Activated CD4-positive, alpha-beta T cell treated with anti-CD3 and anti-CD28 coated beads, Interleukin-2, amount 10 ng/mL, durations not matched to agents 24 days and 14 days (primary cell): ENCODE data around the gene LRP1-AS. TPM values are rescaled to one million over a fixed set of nuclear protein-coding genes. Genes with fewer than 3 reads are reported as not detected.

ENCODE experiments used
- DNase-seq: peaks from one replicate; pipeline ENCODE4 v3.0.0; 2022
- H3K27ac Mint-ChIP-seq: one replicate; pipeline ENCODE4 v1.8.0; 2022; ENCODE audit warnings: mild to moderate bottlenecking, mixed read lengths
- H3K27me3 Mint-ChIP-seq: one replicate; pipeline ENCODE4 v1.8.0; 2022; ENCODE audit warnings: mixed read lengths
- H3K36me3 Mint-ChIP-seq: one replicate; pipeline ENCODE4 v1.8.0; 2022; ENCODE audit warnings: low read depth, mild to moderate bottlenecking, mixed read lengths
- H3K4me1 Mint-ChIP-seq: one replicate; pipeline ENCODE4 v1.8.0; 2021; ENCODE audit warnings: mixed read lengths
- H3K4me3 Mint-ChIP-seq: one replicate; pipeline ENCODE4 v1.8.0; 2022; ENCODE audit warnings: mild to moderate bottlenecking, moderate library complexity, mixed read lengths
- H3K9me3 Mint-ChIP-seq: one replicate; pipeline ENCODE4 v1.8.0; 2021; ENCODE audit warnings: mixed read lengths
- intact Hi-C: fragments of 100-400 bp; cut with micrococcal nuclease; formaldehyde crosslinking; loops from one replicate; pipeline ENCODE4 v1.15.1; 2023
- total RNA-seq: library from RNA; stranded (reverse); gene quantifications from 2 replicates; pipeline ENCODE4 v1.2.3, GENCODE V29; 2022

Gene LRP1-AS
- total RNA-seq, 1 donor from 2014 or later = not detected

GRCh38 chr12:57107456-57108155, 39.8 kb downstream of the LRP1-AS start:
- no peaks in the 10 kb centered on the region for H3K9me3 Mint-ChIP-seq
- no peak for DNase-seq
- intact Hi-C loops = no loop called here
- H3K4me1 Mint-ChIP-seq = peaks cover 47% of the 10 kb centered on the region
- H3K27ac Mint-ChIP-seq = peak overlapping the region; percentile 1
- H3K36me3 Mint-ChIP-seq = peaks cover 61% of the 10 kb centered on the region
- peak overlapping the region; percentile 57 for H3K4me3 Mint-ChIP-seq
- H3K27me3 Mint-ChIP-seq = no peaks in the 10 kb centered on the region

GRCh38 chr12:57106021-57106708, 41.3 kb downstream of the LRP1-AS start:
- peaks cover 73% of the 10 kb centered on the region for H3K36me3 Mint-ChIP-seq
- no peaks in the 10 kb centered on the region for H3K27me3 Mint-ChIP-seq
- DNase-seq = no peak
- H3K27ac Mint-ChIP-seq = peak overlapping the region; percentile 41
- intact Hi-C loops = no loop called here
- H3K4me3 Mint-ChIP-seq = no peak overlapping the region
- H3K9me3 Mint-ChIP-seq = no peaks in the 10 kb centered on the region
- H3K4me1 Mint-ChIP-seq = peaks cover 38% of the 10 kb centered on the region

GRCh38 chr12:57105011-57105753, 42.2 kb downstream of the LRP1-AS start:
- intact Hi-C loops = no loop called here
- Mint-ChIP-seq H3K27ac (no peak overlapping the region), H3K4me1 (peaks cover 40% of the 10 kb centered on the region), H3K27me3 (no peaks in the 10 kb centered on the region), H3K4me3 (no peak overlapping the region), H3K9me3 (no peaks in the 10 kb centered on the region), H3K36me3 (peaks cover 74% of the 10 kb centered on the region)
- DNase-seq = no peak

- intact Hi-C loops = no loop called here
- DNase-seq = no peak
- H3K36me3 Mint-ChIP-seq = peaks cover 80% of the 10 kb centered on the region
- no peak overlapping the region for H3K27ac Mint-ChIP-seq
- no peaks in the 10 kb centered on the region for H3K27me3 Mint-ChIP-seq
- H3K9me3 Mint-ChIP-seq = no peaks in the 10 kb centered on the region
- H3K4me1 Mint-ChIP-seq = peaks cover 36% of the 10 kb centered on the region
- H3K4me3 Mint-ChIP-seq = no peak overlapping the region
Measured at GRCh38 chr12:57104292-57104910, 43.0 kb downstream of the LRP1-AS start.

GRCh38 chr12:57103856-57104255, 43.6 kb downstream of the LRP1-AS start:
- no peaks in the 10 kb centered on the region for H3K27me3 Mint-ChIP-seq
- peaks cover 39% of the 10 kb centered on the region for H3K4me1 Mint-ChIP-seq
- peaks cover 83% of the 10 kb centered on the region for H3K36me3 Mint-ChIP-seq

GRCh38 chr12:57101892-57102695, 45.3 kb downstream of the LRP1-AS start:
- Mint-ChIP-seq H3K27me3 (no peaks in the 10 kb centered on the region), H3K27ac (peak overlapping the region; percentile 53), H3K36me3 (peaks cover 78% of the 10 kb centered on the region), H3K4me1 (peaks cover 28% of the 10 kb centered on the region), H3K9me3 (no peaks in the 10 kb centered on the region), H3K4me3 (no peak overlapping the region)
- no peak for DNase-seq
- intact Hi-C loops = no loop called here

More at GRCh38 chr12:57103856-57104255, 43.6 kb downstream of the LRP1-AS start:
- intact Hi-C loops = no loop called here
- Mint-ChIP-seq H3K27ac (no peak overlapping the region), H3K4me3 (no peak overlapping the region), H3K9me3 (no peaks in the 10 kb centered on the region)
- no peak for DNase-seq

GRCh38 chr12:57099766-57100165, 47.7 kb downstream of the LRP1-AS start:
- DNase-seq = no peak
- Mint-ChIP-seq H3K36me3 (peaks cover 76% of the 10 kb centered on the region), H3K4me3 (no peak overlapping the region), H3K27ac (peak overlapping the region; percentile 26), H3K9me3 (no peaks in the 10 kb centered on the region), H3K4me1 (peaks cover 34% of the 10 kb centered on the region), H3K27me3 (no peaks in the 10 kb centered on the region)
- intact Hi-C loops = no loop called here

- Mint-ChIP-seq H3K9me3 (no peaks in the 10 kb centered on the region), H3K4me3 (no peak overlapping the region), H3K27me3 (no peaks in the 10 kb centered on the region), H3K36me3 (peaks cover 74% of the 10 kb centered on the region), H3K27ac (peak overlapping the region; percentile 43), H3K4me1 (peaks cover 37% of the 10 kb centered on the region)
- intact Hi-C loops = no loop called here
- DNase-seq = no peak
Measured at GRCh38 chr12:57099047-57099714, 48.2 kb downstream of the LRP1-AS start.

GRCh38 chr12:57098546-57098945, 48.9 kb downstream of the LRP1-AS start:
- Mint-ChIP-seq H3K27ac (no peak overlapping the region), H3K27me3 (no peaks in the 10 kb centered on the region), H3K36me3 (peaks cover 71% of the 10 kb centered on the region), H3K4me3 (no peak overlapping the region), H3K9me3 (no peaks in the 10 kb centered on the region), H3K4me1 (peaks cover 38% of the 10 kb centered on the region)
- intact Hi-C loops = no loop called here
- no peak for DNase-seq

GRCh38 chr12:57097554-57097835, 49.9 kb downstream of the LRP1-AS start:
- peaks cover 48% of the 10 kb centered on the region for H3K4me1 Mint-ChIP-seq
- H3K36me3 Mint-ChIP-seq = peaks cover 73% of the 10 kb centered on the region
- H3K9me3 Mint-ChIP-seq = no peaks in the 10 kb centered on the region
- no peak overlapping the region for H3K27ac Mint-ChIP-seq
- DNase-seq = no peak
- no peak overlapping the region for H3K4me3 Mint-ChIP-seq
- intact Hi-C loops = no loop called here
- H3K27me3 Mint-ChIP-seq = no peaks in the 10 kb centered on the region

GRCh38 chr12:57096748-57097553, 50.5 kb downstream of the LRP1-AS start:
- H3K27me3 Mint-ChIP-seq = no peaks in the 10 kb centered on the region
- no peak overlapping the region for H3K4me3 Mint-ChIP-seq
- peaks cover 73% of the 10 kb centered on the region for H3K36me3 Mint-ChIP-seq
- no peaks in the 10 kb centered on the region for H3K9me3 Mint-ChIP-seq
- no peak for DNase-seq
- H3K27ac Mint-ChIP-seq = peak overlapping the region; percentile 77
- intact Hi-C loops = no loop called here
- H3K4me1 Mint-ChIP-seq = peaks cover 50% of the 10 kb centered on the region

GRCh38 chr12:57096099-57096572, 51.3 kb downstream of the LRP1-AS start:
- Mint-ChIP-seq H3K4me1 (peaks cover 56% of the 10 kb centered on the region), H3K27ac (peak overlapping the region; percentile 77), H3K36me3 (peaks cover 75% of the 10 kb centered on the region), H3K9me3 (no peaks in the 10 kb centered on the region), H3K4me3 (no peak overlapping the region), H3K27me3 (no peaks in the 10 kb centered on the region)
- DNase-seq = no peak
- intact Hi-C loops = no loop called here
